Left colon (tissue), 2 donors: ENCODE measurements around the gene RDX. TPM values are rescaled to one million over a fixed set of nuclear protein-coding genes. Genes with fewer than 3 reads are reported as not detected.

ENCODE experiments used
- ATAC-seq: fragments of 200-7000 bp; cut with Tn5 transposase; one replicate; pipeline ENCODE4 v1.9.1; 2020; ENCODE audit warnings: mild to moderate bottlenecking, moderate library complexity
- DNase-seq, 2 donors: peaks; one replicate each; pipeline ENCODE4 v3.0.0-alpha.2; 2020
- intact Hi-C, 2 donors: fragments of 100-400 bp; cut with DNase I in 1 of 2; cut with micrococcal nuclease in 1 of 2; formaldehyde crosslinking; loops; one replicate each; pipeline versions ENCODE4 v1.11.2 to v1.14.0; 2022; cut with DNase I, micrococcal nuclease
- total RNA-seq, 2 donors: library from RNA; stranded (reverse); fragmentation: NEBNext Ultra II Directional; extraction: Animal tissue kit (Norgen Biotek cat#: 25700); gene quantifications; one replicate each; pipeline ENCODE4 v1.2.1, GENCODE V29; 2021
- donor health status: DM: no; HTN: no; CAD: no.
- donor health status: DM: yes; HTN: yes; CAD: no.

Gene RDX
- total RNA-seq, 2 donors from 2014 or later, result 16.4 to 18.4 TPM

DNA sequence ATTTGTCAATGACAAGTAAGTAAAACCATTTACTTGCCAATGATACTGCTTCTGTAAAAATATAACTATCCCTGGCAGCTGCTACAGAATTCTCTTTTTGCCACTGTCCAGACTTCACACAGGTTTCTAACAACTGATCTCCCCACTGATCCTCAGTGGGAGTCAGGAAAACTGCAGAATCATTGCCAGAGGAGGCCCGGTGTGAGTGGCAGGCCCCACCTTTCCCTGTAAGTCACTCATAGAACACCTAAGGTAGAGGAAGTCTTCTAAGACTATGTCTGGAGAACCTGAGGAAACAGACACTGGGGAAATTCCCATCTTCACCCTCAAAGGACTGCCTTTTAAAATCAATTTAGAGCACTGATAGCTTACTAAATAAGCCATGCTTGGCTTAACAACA lies 136.9 kb downstream of the RDX start:
- ATAC-seq, result no peak
- DNase-seq, result no peak
- intact Hi-C loops, result no loop called here

DNA sequence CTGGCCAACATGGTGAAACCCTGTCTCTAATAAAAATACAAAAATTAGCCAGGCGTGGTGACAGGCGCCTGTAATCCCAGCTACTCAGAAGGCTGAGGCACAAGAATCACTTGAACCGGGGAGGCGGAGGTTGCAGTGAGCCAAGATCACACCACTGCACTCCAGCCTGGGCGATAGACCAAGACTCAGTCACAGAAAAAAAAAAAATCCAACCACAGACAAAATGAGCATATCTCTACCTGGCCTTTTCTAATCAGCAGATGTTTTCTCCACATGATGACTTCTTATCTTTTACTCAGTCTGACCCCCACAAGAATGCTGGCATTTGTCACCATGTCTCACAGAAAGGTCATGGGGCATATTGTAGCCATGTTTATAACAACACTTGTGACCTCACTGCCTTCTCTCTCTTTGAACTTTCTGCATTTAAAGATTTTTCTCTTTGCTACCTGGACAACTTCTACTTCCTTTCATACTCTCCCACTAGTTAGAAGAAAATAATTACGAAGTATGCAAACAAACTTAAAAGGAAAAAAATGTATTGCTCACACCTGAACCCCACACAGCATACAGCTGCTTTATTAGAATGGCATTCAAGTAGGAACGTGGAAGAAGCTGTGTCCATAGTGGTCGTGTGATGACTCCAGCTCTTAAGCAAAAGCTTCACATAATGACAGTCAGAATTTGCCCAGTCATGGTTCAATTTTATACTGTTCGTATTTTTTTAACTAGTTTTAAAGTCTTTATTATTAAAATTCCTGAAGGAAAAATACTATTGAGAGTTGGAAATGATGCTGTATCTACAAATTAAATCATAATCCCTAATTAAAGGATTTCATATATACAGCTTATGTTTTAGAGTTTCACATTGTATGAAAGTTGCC lies 137.9 kb downstream of the RDX start:
- DNase-seq (no peak), ATAC-seq (no peak)
- intact Hi-C loops, result no loop called here

GRCh38 chr11:110156503-110156902 lies 139.9 kb downstream of the RDX start:
- intact Hi-C loops, result no loop called here
- no peak for ATAC-seq
- DNase-seq, result no peak

- ATAC-seq, result no peak
- intact Hi-C loops, result no loop called here
- no peak for DNase-seq
Measured at GRCh38 chr11:110153474-110153873, 142.9 kb downstream of the RDX start.

DNA sequence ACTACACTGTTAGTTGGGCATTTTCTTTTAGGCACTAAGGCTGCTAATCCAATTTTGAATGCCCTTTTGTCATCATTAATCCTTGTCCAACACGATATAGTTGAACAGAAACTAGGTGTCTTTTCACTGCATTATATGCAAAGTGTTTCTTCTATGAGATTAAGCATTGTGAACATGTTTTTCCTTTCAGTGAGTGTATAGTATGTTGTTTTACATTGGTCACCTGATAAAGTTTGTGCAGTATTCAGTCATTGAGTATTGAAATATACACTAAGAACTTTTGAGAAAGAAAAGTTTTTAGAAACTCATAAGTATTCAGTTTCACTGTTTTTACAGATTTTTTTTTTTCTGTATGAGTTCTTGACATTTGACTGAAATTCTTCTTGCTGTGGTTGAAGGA lies 144.2 kb downstream of the RDX start:
- no peak for DNase-seq
- intact Hi-C loops, result no loop called here
- no peak for ATAC-seq

- ATAC-seq, result no peak
- no peak for DNase-seq
- intact Hi-C loops, result no loop called here
Measured at GRCh38 chr11:110148775-110149744, 147.4 kb downstream of the RDX start.

DNA sequence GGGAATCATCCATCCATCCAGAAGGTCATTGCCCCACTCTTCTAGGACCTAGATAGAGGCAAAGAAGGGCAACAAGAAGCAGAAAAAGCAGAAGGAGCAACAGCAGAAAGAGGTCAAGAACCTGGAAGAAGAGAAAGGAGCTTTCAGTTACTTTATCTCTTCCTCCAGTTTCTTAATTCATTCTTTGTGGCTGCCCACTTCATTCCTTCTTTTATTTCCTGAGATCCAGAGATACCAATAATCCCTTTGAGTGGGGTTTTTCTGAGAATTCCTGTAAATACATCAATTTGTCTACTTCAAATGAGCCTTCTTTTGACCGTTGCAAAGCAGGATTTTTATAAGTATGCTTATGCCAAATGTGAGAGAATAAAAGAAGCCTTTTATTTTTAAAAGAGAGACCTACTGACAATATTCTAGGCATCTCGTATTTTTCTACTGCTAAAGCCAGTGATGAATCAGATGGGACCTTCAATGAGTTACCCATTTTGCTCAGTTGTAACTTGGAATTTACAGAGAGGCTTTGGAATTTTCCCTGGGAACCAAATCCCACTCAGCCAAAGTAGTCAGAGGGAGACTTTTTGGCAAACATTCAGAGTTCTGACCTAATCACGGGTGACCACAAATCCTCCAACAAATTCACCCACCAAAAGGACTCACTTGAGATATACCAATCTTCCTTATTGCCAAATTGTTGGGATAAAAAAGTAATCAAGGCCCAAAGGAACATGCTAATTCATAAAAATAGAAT lies 148.3 kb downstream of the RDX start:
- no peak for DNase-seq
- intact Hi-C loops, result no loop called here
- no peak for ATAC-seq

DNA sequence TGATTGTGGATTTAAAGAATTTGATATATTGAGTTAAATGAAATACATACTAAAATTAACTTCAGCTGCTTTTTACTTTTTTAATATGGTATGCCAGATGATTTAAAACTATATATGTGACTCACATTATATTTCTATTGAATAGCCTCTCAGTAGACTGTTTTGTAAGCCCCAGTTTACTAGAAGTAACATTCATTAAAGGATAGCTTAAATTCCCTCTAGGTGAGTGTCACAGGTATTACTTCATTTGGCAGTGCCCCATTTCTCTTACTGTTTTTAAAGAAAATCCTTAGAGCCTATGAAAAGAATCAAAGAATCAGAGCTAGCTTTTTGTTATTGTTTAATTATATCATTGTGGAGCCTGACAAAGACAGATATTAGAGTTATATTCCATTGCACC lies 154.6 kb downstream of the RDX start:
- no peak for ATAC-seq
- no peak for DNase-seq
- intact Hi-C loops, result no loop called here

DNA sequence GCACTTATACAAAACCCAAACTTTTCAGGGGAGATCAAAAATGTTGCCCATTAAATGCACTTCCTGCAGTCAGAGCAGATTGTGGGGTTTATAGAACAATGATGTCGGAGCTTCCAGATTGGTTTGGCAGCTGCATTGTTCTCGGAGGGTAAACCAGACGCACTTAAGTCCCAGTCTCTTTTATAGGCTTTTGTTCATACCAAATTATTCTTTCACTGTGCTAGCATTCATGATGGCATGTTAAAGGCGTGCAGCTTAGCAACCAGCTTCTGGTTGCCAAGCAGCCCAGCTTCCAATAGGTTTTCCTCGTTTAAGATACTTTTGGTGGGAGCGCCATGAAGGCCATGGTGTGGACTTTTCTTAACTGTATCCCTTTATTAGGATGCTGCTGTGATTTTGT lies 162.3 kb downstream of the RDX start:
- ATAC-seq (no peak), DNase-seq (no peak)
- intact Hi-C loops, result no loop called here

DNA sequence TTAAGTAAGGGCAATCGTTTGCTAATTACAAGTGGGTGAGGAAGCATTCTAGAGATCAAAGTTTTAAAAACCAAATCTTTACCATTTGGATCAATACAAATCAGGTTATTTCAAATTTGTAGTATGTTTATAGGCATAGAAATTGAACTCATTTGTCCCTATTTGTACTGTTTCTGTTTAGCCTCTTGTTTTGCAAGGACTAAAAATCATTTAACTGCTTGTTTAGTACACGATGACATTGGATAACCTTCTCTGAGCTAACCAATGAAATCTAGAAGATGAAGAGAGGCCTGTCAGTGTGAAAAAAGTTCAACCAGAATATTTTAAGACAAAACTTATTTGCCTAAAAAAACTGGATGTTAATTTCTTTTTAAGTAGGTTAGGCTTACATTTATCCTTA lies 163.3 kb downstream of the RDX start:
- no peak for DNase-seq
- intact Hi-C loops, result no loop called here
- ATAC-seq, result no peak

DNA sequence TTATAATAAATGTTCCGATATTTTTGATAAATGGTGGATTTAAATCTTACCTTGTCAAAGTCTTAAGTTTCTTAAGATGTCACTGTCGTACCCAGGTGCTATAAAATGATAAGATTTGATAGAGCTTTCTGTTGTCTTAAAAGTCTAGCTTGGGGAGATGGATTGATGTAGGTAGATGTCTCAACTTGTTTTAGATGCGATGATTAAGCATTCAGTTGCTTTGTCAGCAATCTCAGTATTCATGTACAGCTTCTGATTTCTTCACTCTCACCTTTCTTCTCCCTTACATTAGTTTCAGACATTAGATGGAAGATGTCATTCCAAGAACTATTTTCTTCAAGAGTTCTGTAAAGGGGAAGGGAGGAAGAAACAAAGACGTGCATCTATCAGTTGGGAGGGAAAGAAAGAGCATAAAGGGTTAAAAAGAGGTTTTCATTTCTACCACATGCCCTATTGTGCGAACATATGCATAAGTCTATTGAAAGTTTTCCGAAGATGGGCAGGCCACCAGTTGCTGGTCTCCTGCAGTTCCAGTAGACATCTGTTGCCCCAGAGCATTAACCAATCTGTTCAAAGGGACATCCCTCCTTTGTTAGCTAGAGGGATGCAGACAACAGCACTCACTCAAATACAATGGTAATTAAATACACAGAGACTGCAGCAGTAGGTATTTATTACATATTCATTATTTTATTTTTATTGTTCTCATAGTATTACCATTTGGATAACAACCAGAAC lies 164.9 kb downstream of the RDX start:
- ATAC-seq, result no peak
- intact Hi-C loops, result no loop called here
- no peak for DNase-seq

- ATAC-seq (peak; percentile 86), DNase-seq (peak; percentile 11 to 43)
- intact Hi-C loops, result no loop called here
Measured at GRCh38 chr11:110130642-110131238, 165.7 kb downstream of the RDX start.

DNA sequence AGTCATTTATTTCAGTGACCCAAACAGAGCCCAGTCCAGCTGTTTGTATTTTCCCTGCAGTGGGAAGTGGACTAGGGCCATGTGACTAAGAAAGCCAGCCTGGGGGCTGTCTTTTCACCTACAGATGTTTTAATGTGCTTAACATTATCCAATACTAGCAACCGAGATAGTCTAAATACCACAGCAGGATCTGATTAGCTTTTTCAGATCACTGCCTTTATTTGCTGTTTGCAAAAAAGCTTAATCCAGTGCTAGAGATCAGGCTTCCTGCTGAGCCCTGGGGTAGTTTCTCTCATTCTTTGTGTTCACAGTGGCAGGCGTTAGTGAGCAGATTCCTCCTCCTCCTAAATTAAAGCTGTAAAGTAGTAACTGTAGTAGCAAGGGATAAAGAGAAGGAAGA lies 168.3 kb downstream of the RDX start:
- ATAC-seq (no peak), DNase-seq (no peak)
- intact Hi-C loops, result no loop called here

GRCh38 chr11:110126936-110127335 lies 169.5 kb downstream of the RDX start:
- intact Hi-C loops, result no loop called here
- no peak for ATAC-seq
- no peak for DNase-seq

GRCh38 chr11:110125632-110126031 lies 170.8 kb downstream of the RDX start:
- DNase-seq (no peak), ATAC-seq (peak; percentile 60)
- intact Hi-C loops, result no loop called here
